Ishikawa (cell line): ENCODE results near the gene PKDREJ.

Experiments used
- CEBPB ChIP-seq: IDR thresholded peaks from 2 replicates; pipeline ENCODE4 v1.6.1; 2012
- CREB1 ChIP-seq: IDR thresholded peaks from 2 replicates; pipeline ENCODE4 v1.6.1; 2012; ENCODE audit warnings: low read depth
- EGR1 ChIP-seq: IDR thresholded peaks from 2 replicates; pipeline ENCODE4 v1.6.1; 2012
- EP300 ChIP-seq: IDR thresholded peaks from 2 replicates; pipeline ENCODE4 v1.6.1; 2012; ENCODE audit warnings: borderline replicate concordance
- FOXM1 ChIP-seq: IDR thresholded peaks from 2 replicates; pipeline ENCODE4 v1.6.1; 2012; ENCODE audit warnings: low read depth, borderline replicate concordance
- MAX ChIP-seq: IDR thresholded peaks from 2 replicates; pipeline ENCODE4 v1.6.1; 2012
- RAD21 ChIP-seq: IDR thresholded peaks from 2 replicates; pipeline ENCODE4 v1.6.1; 2012; ENCODE audit warnings: low read depth
- REST ChIP-seq: IDR thresholded peaks from 2 replicates; pipeline ENCODE4 v1.6.1; 2012; ENCODE audit warnings: low read depth, mild to moderate bottlenecking
- TAF1 ChIP-seq: IDR thresholded peaks from 2 replicates; pipeline ENCODE4 v1.6.1; 2012; ENCODE audit warnings: low read depth, mild to moderate bottlenecking
- TCF12 ChIP-seq: IDR thresholded peaks from 2 replicates; pipeline ENCODE4 v1.6.1; 2012; ENCODE audit warnings: low read depth
- TEAD4 ChIP-seq: IDR thresholded peaks from 2 replicates; pipeline ENCODE4 v1.6.1; 2012
- USF1 ChIP-seq: IDR thresholded peaks from 2 replicates; pipeline ENCODE4 v1.6.1; 2012
- ZBTB7A ChIP-seq: IDR thresholded peaks from 2 replicates; pipeline ENCODE4 v1.6.1; 2012; ENCODE audit warnings: low read depth

PKDREJ gene

GRCh38 chr22:46214149-46214548, 49.0 kb downstream of the PKDREJ start:
- TF ChIP-seq FOXM1: no peak
- TF ChIP-seq USF1: no peak

- no peak for TF ChIP-seq FOXM1
Measured at GRCh38 chr22:46213052-46213451, 50.1 kb downstream of the PKDREJ start.

- TF ChIP-seq FOXM1: no peak
- no peak for TF ChIP-seq TCF12
- no peak for TF ChIP-seq CEBPB
- no peak for TF ChIP-seq USF1
- no peak for TF ChIP-seq MAX
- TF ChIP-seq EGR1: no peak
Measured at GRCh38 chr22:46212195-46212594, 50.9 kb downstream of the PKDREJ start.

GRCh38 chr22:46209262-46209661, 53.9 kb downstream of the PKDREJ start:
- TF ChIP-seq ZBTB7A: no peak
- TF ChIP-seq TAF1: no peak
- no peak for TF ChIP-seq CREB1
- no peak for TF ChIP-seq TEAD4
- TF ChIP-seq CEBPB: no peak
- no peak for TF ChIP-seq REST
- TF ChIP-seq EP300: no peak
- TF ChIP-seq MAX: no peak
- no peak for TF ChIP-seq RAD21
